IPS DF 4.7 (cell line): ENCODE measurements around the gene FANCE.

Experiments
- DNase-seq: peaks from one replicate; pipeline ENCODE4 v3.0.0-alpha.2; 2013; ENCODE audit warnings: low spot score; ENCODE audit errors: extremely low read depth

The FANCE gene

GRCh38 chr6:35468181-35468979 lies 16.2 kb downstream of the FANCE start, which contains the start of gene RPL10A:
Gene RPL10A (plus strand): TSS chr6:35468401. CDS start chr6:35468435, 34 bp downstream.
- DNase-seq, result peak; percentile 96

- DNase-seq, result no peak
These were observed 17.0 kb downstream of the FANCE start for GRCh38 chr6:35468980-35469750.

GRCh38 chr6:35469751-35470662 lies 17.9 kb downstream of the FANCE start:
- DNase-seq, result no peak

- DNase-seq, result no peak
These were observed 18.6 kb downstream of the FANCE start for GRCh38 chr6:35470663-35471120.

- DNase-seq, result no peak
These were observed 19.8 kb downstream of the FANCE start for GRCh38 chr6:35471836-35472345.

GRCh38 chr6:35473075-35473849 lies 21.1 kb downstream of the FANCE start:
- DNase-seq, result no peak

GRCh38 chr6:35473850-35474130 lies 21.7 kb downstream of the FANCE start:
- DNase-seq, result no peak

GRCh38 chr6:35474131-35474941 lies 22.2 kb downstream of the FANCE start:
- no peak for DNase-seq

- no peak for DNase-seq
These were observed 22.9 kb downstream of the FANCE start for GRCh38 chr6:35474942-35475570.

- DNase-seq, result no peak
These were observed 23.4 kb downstream of the FANCE start for GRCh38 chr6:35475573-35475972.

- no peak for DNase-seq
These were observed 23.9 kb downstream of the FANCE start for GRCh38 chr6:35476004-35476403.

GRCh38 chr6:35477028-35477427 lies 24.9 kb downstream of the FANCE start:
- no peak for DNase-seq

- DNase-seq, result no peak
These were observed 25.5 kb downstream of the FANCE start for GRCh38 chr6:35477551-35478179.

GRCh38 chr6:35478259-35478658 lies 26.1 kb downstream of the FANCE start:
- DNase-seq, result no peak

- no peak for DNase-seq
These were observed 28.0 kb downstream of the FANCE start for GRCh38 chr6:35480176-35480575.

GRCh38 chr6:35481226-35481625 lies 29.1 kb downstream of the FANCE start:
- no peak for DNase-seq

GRCh38 chr6:35483062-35483461 lies 30.9 kb downstream of the FANCE start:
- DNase-seq, result no peak

GRCh38 chr6:35483490-35483889 lies 31.4 kb downstream of the FANCE start:
- DNase-seq, result no peak
